H1 (cell line): ENCODE measurements around the gene VOPP1. TPM values are rescaled to one million over a fixed set of nuclear protein-coding genes. Genes with fewer than 3 reads are reported as not detected.

Experiments
- CTCF ChIA-PET: fragments of 300-600 bp; sonication (Branson Sonifier 250); formaldehyde crosslinking; loops from one replicate; lab custom pipeline; 2021; ENCODE audit not compliant: partially characterized antibody; lab: Charles Lee
- POLR2A ChIA-PET: fragments of 300-600 bp; sonication (Branson Sonifier 250); formaldehyde crosslinking; loops from one replicate; lab custom pipeline; 2021; ENCODE audit warnings: inconsistent platforms; ENCODE audit not compliant: partially characterized antibody; lab: Charles Lee
- DNase-seq, 2 experiments: peaks; one replicate each; pipeline versions ENCODE4 v3.0.0 to v3.0.0-alpha.2; 2010 to 2022; ENCODE audit warnings: low spot score in 2 of 2, low read depth in 1 of 2, mixed read lengths in 1 of 2
- FAIRE-seq: peaks from 2 replicates; lab custom pipeline; 2011; peaks lifted over from hg19 to GRCh38; lab: Jason Lieb, UNC
- H2AFZ ChIP-seq: 2 replicates; pipeline ENCODE4 v1.8.1; 2012; ENCODE audit warnings: low read length, inconsistent platforms
- H2AK5ac ChIP-seq: 2 replicates; pipeline ENCODE4 v1.6.1; 2013; ENCODE audit warnings: low read depth, low read length
- H2BK120ac ChIP-seq: replicated peaks from 2 replicates; pipeline ENCODE3; 2013; ENCODE audit warnings: low read depth, low read length, inconsistent platforms
- H2BK12ac ChIP-seq: 2 replicates; pipeline ENCODE4 v1.6.1; 2013; ENCODE audit warnings: low read depth, low read length
- H2BK15ac ChIP-seq: 2 replicates; pipeline ENCODE4 v1.6.1; 2013; ENCODE audit warnings: low read length
- H2BK20ac ChIP-seq: 2 replicates; pipeline ENCODE4 v1.6.1; 2013; ENCODE audit warnings: low read length
- H2BK5ac ChIP-seq: 2 replicates; pipeline ENCODE4 v1.6.1; 2013; ENCODE audit warnings: low read depth, low read length
- H3K14ac ChIP-seq: 2 replicates; pipeline ENCODE4 v1.6.1; 2013; ENCODE audit warnings: inconsistent platforms; ENCODE audit not compliant: insufficient read length
- H3K18ac ChIP-seq: 2 replicates; pipeline ENCODE4 v1.6.1; 2013; ENCODE audit warnings: low read length; ENCODE audit errors: extremely low read depth
- H3K23ac ChIP-seq: 2 replicates; pipeline ENCODE4 v1.6.1; 2013; ENCODE audit warnings: inconsistent platforms; ENCODE audit not compliant: insufficient read length
- H3K23me2 ChIP-seq: 2 replicates; pipeline ENCODE4 v1.6.1; 2013; ENCODE audit warnings: low read depth, low read length
- H3K27ac ChIP-seq: 2 replicates; pipeline ENCODE4 v1.6.1; 2011; ENCODE audit warnings: low read depth, low read length, inconsistent platforms
- H3K27me3 ChIP-seq, 4 experiments: replicated peaks in 1 of 4; 1 replicate in 1 of 4; 2 replicates in 3 of 4; pipeline versions ENCODE4 v1.6.1 to v1.8.1; 2011 to 2013; ENCODE audit warnings: low read length in 3 of 4, mild to moderate bottlenecking in 3 of 4, inconsistent platforms in 2 of 4, mixed read lengths in 2 of 4, moderate library complexity in 1 of 4; ENCODE audit not compliant: control insufficient read depth in 3 of 4, insufficient read depth in 3 of 4; ENCODE audit errors: extremely low read depth in 1 of 4
- H3K36me3 ChIP-seq, 4 experiments: 2 replicates each; pipeline versions ENCODE4 v1.6.1 to v1.8.1; 2011 to 2013; ENCODE audit warnings: mild to moderate bottlenecking in 4 of 4, low read length in 3 of 4, moderate library complexity in 2 of 4, control low read depth in 1 of 4, inconsistent platforms in 1 of 4; ENCODE audit not compliant: insufficient read depth in 4 of 4, control insufficient read depth in 2 of 4
- H3K4ac ChIP-seq: replicated peaks from 2 replicates; pipeline ENCODE3; 2013; ENCODE audit warnings: low read length, low read depth, mixed read lengths, inconsistent platforms; ENCODE audit not compliant: insufficient read length
- H3K4me1 ChIP-seq, 4 experiments: replicated peaks in 1 of 4; 1 replicate in 1 of 4; 2 replicates in 3 of 4; pipeline versions ENCODE4 v1.6.1 to v1.8.1; 2011 to 2013; ENCODE audit warnings: low read length in 3 of 4, inconsistent platforms in 2 of 4, mixed read lengths in 1 of 4; ENCODE audit not compliant: insufficient read depth in 4 of 4, control insufficient read depth in 3 of 4
- H3K4me2 ChIP-seq, 2 experiments: 2 replicates each; pipeline versions ENCODE4 v1.6.1 to v1.8.1; 2011 to 2013; ENCODE audit warnings: low read depth in 2 of 2, low read length in 2 of 2, control low read depth in 1 of 2, inconsistent platforms in 1 of 2, mild to moderate bottlenecking in 1 of 2; ENCODE audit not compliant: insufficient read depth in 1 of 2
- H3K4me3 ChIP-seq, 4 experiments: fragments of 200-600, 300-600 bp in 1 of 4; sonication (generic), shearing (Covaris generic), sonication (Bioruptor Twin) in 1 of 4; 2 replicates each; pipeline versions ENCODE4 v1.5.1 to v1.8.1; 2011 to 2016; ENCODE audit warnings: low read length in 4 of 4, low read depth in 3 of 4, control low read depth in 2 of 4, inconsistent platforms in 2 of 4, mild to moderate bottlenecking in 2 of 4, mixed read lengths in 1 of 4, moderate library complexity in 1 of 4; ENCODE audit not compliant: insufficient read depth in 2 of 4; ENCODE audit errors: extremely low read depth in 1 of 4
- H3K56ac ChIP-seq: replicated peaks from 2 replicates; pipeline ENCODE3; 2013; ENCODE audit warnings: low read depth, mild to moderate bottlenecking, mixed read lengths, low read length, inconsistent platforms; ENCODE audit not compliant: insufficient read length
- H3K79me1 ChIP-seq: 2 replicates; pipeline ENCODE4 v1.6.1; 2013; ENCODE audit warnings: low read depth, low read length, control low read depth
- H3K79me2 ChIP-seq, 2 experiments: 2 replicates each; pipeline versions ENCODE4 v1.6.1 to v1.8.1; 2012 to 2013; ENCODE audit warnings: low read length in 2 of 2, mild to moderate bottlenecking in 2 of 2, inconsistent platforms in 1 of 2; ENCODE audit not compliant: insufficient read depth in 2 of 2, control insufficient read depth in 1 of 2
- H3K9ac ChIP-seq, 4 experiments: replicated peaks in 1 of 4; 1 replicate in 1 of 4; 2 replicates in 3 of 4; pipeline versions ENCODE4 v1.6.1 to v1.8.1; 2011 to 2013; ENCODE audit warnings: low read depth in 3 of 4, low read length in 3 of 4, control low read depth in 2 of 4, mild to moderate bottlenecking in 2 of 4, moderate library complexity in 2 of 4, inconsistent platforms in 1 of 4; ENCODE audit errors: extremely low read depth in 1 of 4
- H3K9me3 ChIP-seq, 2 experiments: 2 replicates each; pipeline versions ENCODE4 v1.6.1 to v1.8.1; 2012 to 2013; ENCODE audit warnings: mild to moderate bottlenecking in 2 of 2, moderate library complexity in 2 of 2, control low read depth in 1 of 2, inconsistent platforms in 1 of 2, low read depth in 1 of 2, low read length in 1 of 2, mixed read lengths in 1 of 2; ENCODE audit not compliant: insufficient read depth in 2 of 2
- H4K20me1 ChIP-seq, 2 experiments: replicated peaks in 1 of 2; 2 replicates each; pipeline versions ENCODE3 to v1.8.1; 2011 to 2013; ENCODE audit warnings: inconsistent platforms in 2 of 2, low read length in 2 of 2, mild to moderate bottlenecking in 1 of 2; ENCODE audit not compliant: insufficient read depth in 2 of 2, control insufficient read depth in 1 of 2
- H4K5ac ChIP-seq: 2 replicates; pipeline ENCODE4 v1.6.1; 2013; ENCODE audit warnings: low read length, low read depth, mixed read lengths, inconsistent platforms; ENCODE audit not compliant: insufficient read length
- H4K8ac ChIP-seq: 2 replicates; pipeline ENCODE4 v1.8.0; 2013; ENCODE audit warnings: mild to moderate bottlenecking, moderate library complexity, low read length, inconsistent platforms; ENCODE audit not compliant: insufficient read depth; ENCODE audit errors: extremely low read depth
- H4K91ac ChIP-seq: replicated peaks from 2 replicates; pipeline ENCODE3; 2013; ENCODE audit warnings: low read length, mixed read lengths, inconsistent platforms; ENCODE audit not compliant: insufficient read length
- ATF3 ChIP-seq: IDR thresholded peaks from 2 replicates; pipeline ENCODE4 v1.6.1; 2011; ENCODE audit warnings: low read depth, mild to moderate bottlenecking, low read length; ENCODE audit not compliant: insufficient read depth
- JUND ChIP-seq: IDR thresholded peaks from 2 replicates; pipeline ENCODE4 v1.6.1; 2011; ENCODE audit warnings: mild to moderate bottlenecking, improper control_type of control experiment, low read length
- POU5F1 ChIP-seq: IDR thresholded peaks from 2 replicates; pipeline ENCODE4 v1.6.1; 2011; ENCODE audit warnings: low read depth, mild to moderate bottlenecking, low read length, moderate library complexity
- USF2 ChIP-seq: IDR thresholded peaks from 2 replicates; pipeline ENCODE4 v1.6.1; 2011; ENCODE audit warnings: low read length, improper control_type of control experiment
- WGBS, 2 experiments: shearing (Covaris generic) in 1 of 2; methylation state at CpG; one replicate each; pipeline versions ENCODE4 v1.1.6 to v1.1.7; 2013 to 2015; ENCODE audit warnings: low lambda C conversion rate in 2 of 2, mixed read lengths in 2 of 2, inconsistent platforms in 1 of 2, low coverage in 1 of 2, missing lambda C conversion rate in 1 of 2; ENCODE audit not compliant: insufficient replicate concordance in 2 of 2, insufficient coverage in 1 of 2, insufficient read length in 1 of 2; ENCODE audit errors: extremely low coverage in 1 of 2, missing lambda C conversion rate in 1 of 2; 5-methylcytosine and 5-hydroxymethylcytosine counted together
- polyA plus RNA-seq, 7 experiments: library from polyadenylated mRNA; depleted of rRNA in 3 of 7; stranded (reverse) in 5 of 7; unstranded in 2 of 7; fragments of >200 nt in 5 of 7; fragments of 200-250 nt in 2 of 7; gene quantifications; 1 replicate in 5 of 7; 2 replicates in 1 of 7; 4 replicates in 1 of 7; pipeline versions ENCODE4 v1.2.1 to v1.2.3, GENCODE V29; 2011 to 2013; ENCODE audit warnings: missing spikeins in 2 of 7, mixed read lengths in 2 of 7
- total RNA-seq: library from RNA; stranded (reverse); fragmentation: NEBNext Ultra II Directional; extraction: Animal tissue kit (Norgen Biotek cat#: 25700); gene quantifications from 2 replicates; pipeline ENCODE4 v1.2.1, GENCODE V29; 2021

VOPP1 gene
- total and polyA plus RNA-seq, 2 of the 8 experiments (the other 6 are each of a cell fraction or from before 2014, with no cell fraction given), result 44.7 to 83.0 TPM

- Histone ChIP-seq H4K20me1 (no peaks in the 10 kb centered on the region), H2BK12ac (no peak overlapping the region), H3K36me3 (no peaks in the 10 kb centered on the region; a peak in 1 of 8 replicates), H2AFZ (no peak overlapping the region), H3K27ac (no peak overlapping the region), H3K4me2 (no peak overlapping the region), H2BK15ac (no peak overlapping the region), H3K9ac (no peak overlapping the region), H2BK20ac (no peak overlapping the region), H3K18ac (no peak overlapping the region), H3K56ac (no peak overlapping the region), H2AK5ac (no peak overlapping the region), H3K9me3 (peaks cover 5 to 17% of the 10 kb centered on the region in 2 experiments; a peak in 3 of 4 replicates), H3K79me2 (no peaks in the 10 kb centered on the region), H4K8ac (no peak overlapping the region), H3K4ac (no peak overlapping the region), H3K23ac (no peak overlapping the region), H3K4me1 (no peaks in the 10 kb centered on the region), H3K27me3 (no peaks in the 10 kb centered on the region; a peak in 1 of 7 replicates), H3K14ac (no peak overlapping the region), H2BK120ac (no peak overlapping the region), H3K79me1 (no peaks in the 10 kb centered on the region), H4K91ac (no peak overlapping the region), H3K4me3 (no peak overlapping the region), H2BK5ac (no peak overlapping the region), H4K5ac (no peak overlapping the region), H3K23me2 (no peaks in the 10 kb centered on the region)
- FAIRE-seq (no peak), DNase-seq (no peak)
- ChIA-PET CTCF (no interaction called here), POLR2A (no interaction called here)
- 100% methylated on average over 1 of the region's 1 CpG; no CpG with 5 or more reads in 1 of the 2 experiments for WGBS, 2 experiments
- TF ChIP-seq ATF3 (no peak), JUND (no peak), USF2 (no peak), POU5F1 (no peak)
Observed at GRCh38 chr7:55457801-55458200, 114.5 kb downstream of the VOPP1 start.
